NCI-H446 treated with DMSO at 0.1 percent for 48 hours (cell line): Measurements from ENCODE around the gene CNPY3.

ENCODE experiments used
- DNase-seq: peaks from one replicate; lab custom pipeline; 2025; lab: John Stamatoyannopoulos, UW

The CNPY3 gene

DNA sequence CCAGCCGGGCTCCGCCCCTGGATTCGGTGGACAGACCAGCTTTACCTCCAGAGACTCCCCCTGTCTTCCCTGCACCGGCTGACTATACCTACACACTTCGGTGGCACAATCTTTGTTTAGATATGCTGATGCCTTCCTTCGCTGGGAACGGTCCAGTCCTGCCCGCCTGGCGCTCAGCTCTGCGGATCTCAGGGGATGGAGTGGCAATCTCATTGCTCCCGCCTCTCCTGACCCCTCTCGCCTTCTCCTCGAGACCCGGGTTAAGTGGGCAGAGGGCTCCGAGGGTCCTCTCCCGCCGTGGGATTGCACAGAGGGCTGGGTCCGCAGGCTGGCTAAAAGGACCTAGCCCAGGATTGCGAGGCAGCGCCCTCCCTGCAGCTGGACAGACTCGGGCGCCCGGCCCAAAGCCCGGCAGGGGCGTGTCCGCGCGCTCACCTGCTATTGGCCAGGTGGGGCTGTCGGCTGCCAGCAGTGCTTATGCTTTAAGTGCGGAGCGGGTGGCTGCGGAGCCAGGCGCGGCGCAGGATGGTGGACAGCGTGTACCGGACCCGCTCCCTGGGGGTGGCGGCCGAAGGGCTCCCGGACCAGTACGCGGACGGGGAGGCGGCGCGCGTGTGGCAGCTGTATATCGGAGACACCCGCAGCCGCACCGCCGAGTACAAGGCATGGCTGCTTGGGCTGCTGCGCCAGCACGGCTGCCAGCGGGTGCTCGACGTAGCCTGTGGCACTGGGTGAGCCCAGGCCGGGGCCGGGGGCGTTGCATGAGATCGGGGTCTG, 31.2 kb downstream of the CNPY3 start, which contains the start of gene GNMT:
TSS of gene GNMT (plus strand) at position 512 of the 777 bp plus-strand sequence. CDS start at position 526, 14 bp downstream.
- DNase-seq = no peak

- no peak for DNase-seq
Measured at GRCh38 chr6:42961020-42961470, 31.8 kb downstream of the CNPY3 start.

GRCh38 chr6:42962096-42962495, 32.8 kb downstream of the CNPY3 start:
- DNase-seq = no peak

DNA sequence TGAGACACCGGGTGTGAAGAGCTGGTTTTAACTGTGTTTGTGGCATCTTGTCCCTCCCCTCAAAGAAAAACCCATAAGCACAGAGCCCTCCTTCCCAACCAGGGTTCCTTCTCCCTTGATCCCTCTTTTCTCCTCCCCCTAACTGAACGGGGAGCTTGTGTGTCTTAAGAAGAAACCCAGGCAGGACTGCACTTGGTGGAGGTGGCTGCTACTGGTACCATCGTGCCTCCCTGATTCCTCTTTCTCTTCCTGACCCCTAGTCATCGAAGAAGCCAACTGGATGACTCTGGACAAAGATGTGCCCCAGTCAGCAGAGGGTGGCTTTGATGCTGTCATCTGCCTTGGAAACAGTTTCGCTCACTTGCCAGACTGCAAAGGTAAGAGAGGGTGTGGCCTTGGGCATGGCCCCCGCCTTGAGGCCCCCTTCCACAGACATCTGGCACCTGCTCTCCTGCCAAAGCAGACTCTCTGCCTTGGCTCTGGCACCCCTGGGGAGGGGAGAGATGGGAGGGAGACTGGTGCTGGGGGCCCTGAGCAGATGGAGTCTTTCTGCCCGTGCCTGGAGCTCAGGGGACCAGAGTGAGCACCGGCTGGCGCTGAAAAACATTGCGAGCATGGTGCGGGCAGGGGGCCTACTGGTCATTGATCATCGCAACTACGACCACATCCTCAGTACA, 33.4 kb downstream of the CNPY3 start:
- peak; percentile 72 for DNase-seq

GRCh38 chr6:42963179-42963854, 34.0 kb downstream of the CNPY3 start:
- no peak for DNase-seq

GRCh38 chr6:42963855-42964605, 34.8 kb downstream of the CNPY3 start:
- DNase-seq = peak; percentile 14

DNA sequence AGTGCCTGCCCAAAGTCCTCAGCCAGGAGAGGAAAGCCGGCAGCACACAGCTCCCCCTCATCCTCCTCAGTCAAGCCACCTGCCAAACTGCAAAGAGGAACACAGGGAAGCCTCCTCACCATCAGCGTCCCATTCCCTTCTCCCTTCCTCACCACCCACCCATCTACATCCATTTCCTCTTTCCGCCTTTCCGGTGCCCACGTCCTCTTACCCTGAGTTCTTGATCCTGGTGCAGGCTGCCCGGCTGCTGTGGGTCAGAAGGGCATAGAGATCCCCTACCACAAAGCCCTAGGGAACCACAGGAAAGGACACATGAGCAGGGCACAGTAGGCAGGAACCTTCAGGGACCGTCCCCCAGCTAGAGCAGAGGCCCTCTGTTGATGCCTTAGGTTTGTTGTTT, 37.3 kb downstream of the CNPY3 start:
- DNase-seq = no peak

- DNase-seq = no peak
Measured at GRCh38 chr6:42967228-42967627, 37.9 kb downstream of the CNPY3 start.

DNA sequence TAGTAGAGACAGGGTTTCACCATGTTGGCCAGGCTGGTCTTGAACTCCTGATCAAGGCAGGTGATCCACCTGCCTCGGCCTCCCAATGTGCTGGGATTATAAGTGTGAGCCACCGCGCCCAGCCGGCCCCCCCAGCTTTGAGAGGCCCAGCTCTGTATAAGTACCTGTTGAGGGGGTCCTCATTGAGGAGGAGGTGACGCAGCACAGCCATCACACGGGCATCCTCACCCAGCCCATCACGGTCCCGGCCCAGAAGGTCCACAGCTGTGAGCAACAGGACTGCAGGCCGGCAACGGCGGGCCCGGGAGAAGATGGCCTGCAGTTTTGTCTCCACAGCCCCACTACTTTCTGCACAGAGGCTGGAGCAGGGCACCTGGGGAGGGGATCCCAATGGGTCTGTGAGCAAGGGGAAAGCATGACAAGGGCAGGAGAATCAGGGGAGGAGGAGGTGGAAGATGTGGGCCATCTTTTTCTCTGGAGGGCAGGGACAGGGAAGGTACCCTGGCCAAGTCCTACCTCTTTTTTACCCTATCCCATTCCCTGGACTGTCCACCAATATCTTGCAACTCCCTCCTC, 38.9 kb downstream of the CNPY3 start:
- DNase-seq = no peak

- no peak for DNase-seq
Measured at GRCh38 chr6:42968783-42969182, 39.5 kb downstream of the CNPY3 start.

DNA sequence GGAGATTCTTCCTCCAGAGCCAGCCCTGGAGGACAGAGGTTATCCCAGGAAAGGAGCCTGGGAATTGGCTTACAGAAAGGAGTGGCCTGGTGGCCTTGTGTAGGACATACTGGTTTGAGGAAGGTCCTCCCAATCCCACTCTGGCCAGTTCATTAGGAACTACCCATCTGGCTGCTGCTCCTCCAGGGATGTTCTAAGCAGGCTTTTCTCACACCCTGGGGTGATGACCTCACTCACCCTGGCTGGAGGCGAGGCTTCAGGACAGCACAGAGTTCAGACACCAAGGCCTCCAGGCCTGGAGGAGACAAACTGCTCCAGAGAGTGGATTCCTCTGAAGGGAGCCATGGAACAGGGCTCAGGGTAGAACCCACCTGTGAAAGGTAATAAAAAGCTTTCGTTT, 40.2 kb downstream of the CNPY3 start:
- DNase-seq = no peak

DNA sequence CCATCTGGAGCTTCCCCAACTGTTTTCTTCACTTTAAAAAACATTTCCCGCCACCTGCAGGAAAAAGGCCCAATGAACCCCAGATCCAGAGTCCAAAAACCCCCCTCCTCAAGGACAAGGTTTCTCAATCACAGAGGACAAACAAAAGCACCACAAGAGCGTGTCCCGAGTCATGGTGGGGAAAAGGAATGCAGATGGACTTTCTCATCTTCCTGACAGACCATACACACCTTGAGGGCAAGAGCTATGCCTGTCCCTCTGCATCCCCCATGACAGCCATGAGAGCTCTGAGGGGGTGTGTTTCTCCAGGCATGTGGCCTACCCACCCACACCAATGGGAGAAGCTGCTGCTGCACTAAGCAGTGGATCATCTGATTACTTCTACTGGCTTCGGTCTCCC, 40.7 kb downstream of the CNPY3 start:
- DNase-seq = no peak

GRCh38 chr6:42970871-42971612, 41.8 kb downstream of the CNPY3 start:
- DNase-seq = no peak

DNA sequence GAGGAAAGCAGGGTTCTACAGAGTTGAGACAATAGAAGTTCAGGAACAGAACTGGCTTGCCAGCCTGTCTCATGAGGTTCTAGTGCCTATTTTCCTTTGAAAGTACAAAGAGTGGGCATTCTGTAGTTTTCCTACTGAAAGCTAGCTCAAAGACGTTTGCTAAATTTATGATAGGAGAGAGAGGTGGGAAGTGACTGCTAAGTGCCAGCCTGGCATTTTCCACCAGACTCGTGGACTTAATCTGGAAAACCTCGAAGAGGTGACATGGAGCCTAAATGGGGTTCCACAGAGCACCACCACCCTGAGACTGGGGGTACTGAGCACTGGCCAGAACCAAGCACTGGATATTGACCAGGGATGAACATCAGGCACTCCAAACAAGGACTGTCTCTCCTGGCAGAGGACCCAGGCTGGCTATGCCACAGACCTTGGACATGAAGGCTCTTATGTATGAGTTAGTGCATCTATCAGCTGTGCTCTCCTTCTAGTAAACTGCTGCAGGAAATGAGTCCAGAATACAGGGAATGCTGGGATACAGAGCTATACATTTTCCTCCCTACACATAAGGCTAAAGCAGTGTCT, 42.6 kb downstream of the CNPY3 start:
- DNase-seq = no peak

DNA sequence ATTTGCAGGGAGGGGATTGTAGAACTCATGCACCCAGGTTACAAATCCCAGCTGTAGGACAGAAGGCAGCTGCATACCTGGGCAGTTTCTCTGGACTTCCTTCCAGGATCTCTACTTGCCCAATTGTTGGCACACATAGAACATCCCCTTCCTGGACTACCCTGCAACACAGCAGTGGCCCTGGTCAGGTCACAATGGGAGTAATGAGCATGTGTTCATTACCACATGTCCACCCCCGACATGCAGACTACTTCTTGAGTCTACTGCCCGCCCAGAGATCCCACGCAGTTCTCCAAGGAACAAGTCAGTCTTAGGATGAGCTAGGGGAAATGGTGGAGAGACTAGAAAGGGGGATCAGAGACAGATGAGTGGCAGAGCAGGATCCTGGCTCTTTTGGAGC, 44.6 kb downstream of the CNPY3 start:
- no peak for DNase-seq

DNA sequence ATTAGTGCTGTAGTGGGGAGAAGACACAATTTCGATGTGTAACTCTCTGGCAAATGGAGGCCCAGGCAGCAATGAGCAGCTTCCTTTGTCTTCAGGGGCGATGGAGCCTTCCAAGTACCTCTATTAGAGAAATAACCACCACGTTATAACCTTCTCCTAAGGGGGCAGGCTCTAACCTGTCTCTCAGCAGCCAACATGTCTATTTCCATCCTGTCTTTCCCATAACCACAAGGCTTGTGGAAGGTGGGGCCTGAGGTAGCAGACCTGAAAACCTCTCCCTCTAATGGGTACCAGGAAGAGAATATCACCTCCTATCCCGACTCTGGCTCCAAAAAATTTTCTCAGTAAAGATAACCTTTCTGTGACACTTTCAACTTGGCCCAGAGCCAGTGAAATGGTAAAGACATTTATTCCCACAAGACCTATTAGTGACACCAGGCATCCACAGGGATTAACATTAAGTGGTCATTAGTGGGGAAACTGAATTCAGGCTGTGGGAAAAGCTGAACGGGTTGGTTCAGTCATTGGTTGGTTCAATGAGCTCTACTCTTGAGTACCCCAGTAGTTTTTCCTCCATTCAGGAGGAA, 45.7 kb downstream of the CNPY3 start:
- DNase-seq = no peak

DNA sequence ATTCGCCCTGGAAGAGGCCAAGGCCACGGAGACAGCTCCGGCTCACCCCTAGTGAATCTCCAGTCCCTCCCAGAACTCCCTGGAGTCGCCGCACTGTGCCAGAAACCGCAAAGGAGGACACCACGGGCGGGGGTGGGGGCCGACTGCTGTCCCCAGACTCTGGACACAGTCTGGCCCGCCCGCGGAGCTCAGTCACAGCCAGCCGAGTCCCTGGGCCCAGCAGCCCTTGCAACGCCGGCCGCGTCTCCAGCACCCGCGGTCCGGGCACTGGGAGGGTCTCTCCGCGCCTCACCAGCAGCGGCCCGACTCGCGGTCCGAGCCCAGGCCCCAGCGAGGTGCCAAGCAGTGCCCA, 49.2 kb downstream of the CNPY3 start:
- DNase-seq = no peak

DNA sequence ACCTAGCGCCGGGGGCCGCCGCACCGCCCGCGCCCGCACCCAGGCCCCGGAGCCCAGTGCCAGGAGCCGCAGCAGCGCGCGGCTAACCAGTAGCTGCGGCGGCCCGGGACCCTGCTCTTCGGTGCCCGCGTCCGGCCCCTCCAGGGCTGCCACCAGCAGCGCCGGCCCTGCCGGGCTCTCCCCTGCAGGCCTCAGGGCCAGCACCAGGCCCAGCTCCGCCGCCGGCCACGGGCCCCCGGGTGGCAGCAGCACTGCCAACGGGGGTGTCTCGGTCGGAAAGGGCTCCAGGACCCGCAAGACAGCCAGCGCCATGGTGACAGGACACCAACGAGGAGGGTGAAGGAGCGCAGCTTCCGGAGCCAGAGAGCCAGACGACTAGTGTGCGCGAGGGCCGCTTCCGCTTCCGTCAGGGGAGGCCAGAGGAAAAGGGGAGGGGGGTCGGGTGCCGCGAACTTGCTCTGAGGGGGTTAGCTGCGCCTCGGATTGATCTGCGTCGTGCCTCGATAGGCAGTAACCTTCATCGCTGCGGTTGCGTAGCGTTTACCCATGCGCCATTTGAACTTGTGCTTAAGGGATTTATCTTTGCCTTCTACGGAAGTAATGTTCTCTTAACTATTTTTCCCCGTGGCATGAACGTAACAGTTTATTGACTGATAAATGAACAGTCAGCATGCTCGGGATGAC, 49.7 kb downstream of the CNPY3 start, which contains the start of gene PEX6:
TSS of gene PEX6 (minus strand) at position 343 of the 684 bp plus-strand sequence. CDS start at position 312, 31 bp downstream.
- DNase-seq = peak; percentile 84

GRCh38 chr6:42979523-42980177, 50.4 kb downstream of the CNPY3 start:
- no peak for DNase-seq
